H1 (cell line): ENCODE data around the gene MRI1. TPM values are rescaled to one million over a fixed set of nuclear protein-coding genes. Genes with fewer than 3 reads are reported as not detected.

Source experiments
- ATF3 ChIP-seq: IDR thresholded peaks from 2 replicates; pipeline ENCODE4 v1.6.1; 2011; ENCODE audit warnings: low read depth, mild to moderate bottlenecking, low read length; ENCODE audit not compliant: insufficient read depth
- polyA plus RNA-seq, 7 experiments: library from polyadenylated mRNA; depleted of rRNA in 3 of 7; stranded (reverse) in 5 of 7; unstranded in 2 of 7; fragments of >200 nt in 5 of 7; fragments of 200-250 nt in 2 of 7; gene quantifications; 1 replicate in 5 of 7; 2 replicates in 1 of 7; 4 replicates in 1 of 7; pipeline versions ENCODE4 v1.2.1 to v1.2.3, GENCODE V29; 2011 to 2013; ENCODE audit warnings: missing spikeins in 2 of 7, mixed read lengths in 2 of 7
- total RNA-seq: library from RNA; stranded (reverse); fragmentation: NEBNext Ultra II Directional; extraction: Animal tissue kit (Norgen Biotek cat#: 25700); gene quantifications from 2 replicates; pipeline ENCODE4 v1.2.1, GENCODE V29; 2021

The MRI1 gene
- total and polyA plus RNA-seq, 2 of the 8 experiments (the other 6 are each of a cell fraction or from before 2014, with no cell fraction given) = 24.5 to 29.5 TPM

GRCh38 chr19:13764821-13765394 is 586 bp downstream of the MRI1 start (continued):
- no peak for TF ChIP-seq ATF3
